ENCODE measurements around the gene BPHL. TPM values are rescaled to one million over a fixed set of nuclear protein-coding genes. Genes with fewer than 3 reads are reported as not detected.
"Not testable (repeated sequence)": the region's sequence is repeated elsewhere in the genome, so short reads cannot be mapped to it uniquely, and the experiment has no call there.

The BPHL gene
- 29.5 TPM for polyA plus RNA-seq (ENCODE audit: insufficient read length)

DNA sequence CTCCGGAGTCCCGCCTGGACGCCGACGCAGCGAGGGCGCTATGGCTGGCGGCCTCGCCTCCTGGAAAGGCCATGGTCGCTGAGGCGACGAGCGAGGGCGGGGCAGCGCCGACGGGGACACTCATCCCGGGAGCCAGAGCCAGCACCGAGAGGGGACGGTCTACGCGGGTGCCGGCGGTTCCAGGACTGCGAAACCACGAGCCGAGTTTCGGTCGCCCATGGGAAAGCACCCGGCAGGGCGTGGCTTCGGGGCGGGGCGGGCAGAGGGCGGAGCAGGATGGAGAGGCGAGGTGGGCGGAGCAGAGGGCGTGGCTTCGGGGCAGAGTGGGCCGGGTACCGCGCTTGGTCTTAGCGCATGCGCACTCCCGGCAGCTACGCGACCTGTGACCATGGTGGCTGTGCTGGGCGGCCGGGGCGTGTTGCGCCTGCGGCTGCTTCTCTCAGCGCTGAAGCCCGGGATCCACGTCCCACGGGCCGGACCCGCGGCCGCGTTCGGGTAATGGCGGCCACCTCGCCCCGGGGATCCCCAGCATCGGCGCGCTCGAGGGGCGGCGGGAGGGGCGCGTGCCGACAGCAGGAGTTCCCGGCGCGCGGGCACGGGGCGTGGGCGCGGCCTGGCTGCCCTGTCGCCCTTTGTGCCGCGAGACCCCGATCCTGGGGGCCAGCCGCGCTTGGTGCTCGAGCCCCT is at the start of gene BPHL:
BPHL (plus strand) TSS at position 359 of the 687 bp plus-strand sequence; CDS start at position 389, 30 bp downstream.
- peak; percentile 85 for DNase-seq (ENCODE audit: low read depth)

DNA sequence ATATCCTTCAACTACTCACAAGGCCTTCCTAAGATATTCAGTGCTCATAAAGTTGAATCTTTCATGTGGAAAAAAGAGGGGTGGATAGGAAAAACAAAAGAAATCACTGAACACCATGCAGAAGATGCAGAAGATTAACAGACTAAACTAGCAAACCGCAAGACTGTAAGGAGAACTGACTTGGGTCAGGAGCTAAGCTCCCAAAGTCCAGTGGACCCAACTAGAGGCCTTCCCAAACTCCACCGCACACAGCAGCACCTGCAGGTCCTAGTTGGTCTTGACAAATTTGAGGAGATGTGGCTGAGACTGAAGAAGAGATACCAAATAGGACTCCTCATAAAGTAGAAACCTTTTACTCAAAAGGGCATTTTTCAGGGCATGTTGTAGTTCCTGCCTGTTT is 46.9 kb upstream of the BPHL start:
- no peak for DNase-seq (ENCODE audit: low read depth)

- no peak for DNase-seq (ENCODE audit: low read depth)
Observed at GRCh38 chr6:3072798-3073197, 45.7 kb upstream of the BPHL start.

- no peak for DNase-seq (ENCODE audit: low read depth)
Observed at GRCh38 chr6:3073382-3073781, 45.1 kb upstream of the BPHL start.

DNA sequence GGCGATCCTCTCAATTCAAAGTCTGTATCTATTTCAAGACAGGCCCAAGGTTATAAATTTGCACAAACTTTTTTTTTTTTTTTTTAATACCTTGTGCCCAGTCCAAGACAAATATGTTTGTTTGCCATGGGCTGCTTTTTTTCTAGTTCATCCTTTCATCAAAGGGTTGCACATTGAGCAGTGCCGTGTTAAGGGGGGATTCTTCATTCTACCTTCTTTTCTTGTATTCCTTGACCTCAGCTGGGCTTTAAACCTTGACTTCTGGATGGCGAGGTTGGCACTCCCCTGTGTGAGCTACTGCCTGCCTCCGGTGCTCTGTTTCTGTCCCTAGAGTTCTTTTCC is 42.8 kb upstream of the BPHL start:
- no peak for DNase-seq (ENCODE audit: low read depth)

DNA sequence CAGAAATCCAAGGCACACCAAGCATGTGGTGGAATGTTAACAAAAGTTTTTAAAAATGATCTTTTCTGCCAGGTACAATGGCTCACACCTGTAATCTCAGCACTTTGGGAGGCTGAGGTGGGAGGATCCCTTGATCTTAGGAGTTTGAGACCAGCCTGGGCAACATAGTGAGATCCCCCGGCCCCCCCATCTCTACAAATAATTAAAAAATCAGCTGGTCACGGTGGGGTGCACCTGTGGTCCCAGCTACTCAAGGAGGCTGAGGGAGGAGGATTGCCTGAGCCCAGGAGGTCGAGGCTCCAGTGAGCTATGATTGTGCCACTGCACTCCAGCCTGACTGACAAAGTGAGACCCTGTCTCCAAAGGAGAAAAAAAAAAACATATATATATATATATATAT is 42.2 kb upstream of the BPHL start:
- DNase-seq (ENCODE audit: low read depth) = no peak

GRCh38 chr6:3077430-3077829 is 41.1 kb upstream of the BPHL start:
- no peak for DNase-seq (ENCODE audit: low read depth)

- not testable (repeated sequence) for DNase-seq (ENCODE audit: low read depth)
Observed at GRCh38 chr6:3078952-3079351, 39.6 kb upstream of the BPHL start.

DNA sequence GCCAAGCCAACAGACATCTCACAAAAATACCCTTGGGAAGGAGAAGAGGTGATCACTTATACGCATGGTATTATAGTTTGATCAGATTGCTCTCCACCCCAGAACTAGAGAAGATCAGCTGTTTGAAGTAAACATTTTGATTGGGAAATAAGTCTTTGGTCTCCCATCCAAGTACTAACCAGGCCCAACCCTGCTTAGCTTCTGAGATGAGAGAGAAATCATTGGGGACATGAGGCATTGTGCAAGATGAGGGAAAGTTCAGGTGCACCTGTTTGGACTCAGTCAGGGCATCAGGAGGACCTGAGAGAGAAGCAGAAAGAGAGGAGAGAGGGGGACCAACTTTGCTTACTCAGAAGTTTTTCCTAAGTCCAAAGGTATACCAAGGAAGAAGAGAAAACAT is 38.8 kb upstream of the BPHL start:
- no peak for DNase-seq (ENCODE audit: low read depth)

- DNase-seq (ENCODE audit: low read depth) = no peak
Observed at GRCh38 chr6:3081960-3082359, 36.6 kb upstream of the BPHL start.

GRCh38 chr6:3085074-3085473 is 33.4 kb upstream of the BPHL start:
- DNase-seq (ENCODE audit: low read depth) = no peak

DNA sequence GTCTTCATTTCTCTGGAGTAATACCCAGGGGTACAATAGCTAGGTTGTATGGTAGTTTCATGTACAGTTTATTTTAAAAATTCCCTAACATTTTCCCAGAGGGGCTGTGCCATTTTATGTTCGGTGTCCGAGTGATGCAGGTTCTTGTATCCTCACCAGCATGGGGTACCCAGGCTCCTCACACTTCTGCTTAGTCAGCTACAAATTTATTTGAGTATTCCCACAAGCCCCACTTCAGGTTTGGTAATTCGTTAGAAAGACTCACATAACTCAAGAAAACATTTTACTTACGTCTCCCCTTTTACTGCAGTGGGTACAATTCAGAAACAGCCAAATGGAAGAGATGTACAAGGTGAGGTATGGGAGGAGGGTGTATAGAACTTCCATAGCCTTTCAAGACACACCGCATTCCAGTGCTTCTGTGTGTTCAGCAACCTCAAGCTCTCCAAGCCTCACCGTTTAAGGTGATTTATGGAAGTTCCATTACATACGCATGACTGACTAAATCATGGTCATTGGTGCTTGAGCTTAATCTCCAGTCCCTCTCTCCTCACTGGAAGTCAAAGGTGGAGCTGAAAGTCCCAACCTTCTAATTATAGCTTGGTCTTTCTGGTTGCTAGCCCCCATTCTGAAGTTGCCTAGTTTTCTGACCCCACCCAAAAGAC is 32.1 kb upstream of the BPHL start:
- DNase-seq (ENCODE audit: low read depth) = no peak

DNA sequence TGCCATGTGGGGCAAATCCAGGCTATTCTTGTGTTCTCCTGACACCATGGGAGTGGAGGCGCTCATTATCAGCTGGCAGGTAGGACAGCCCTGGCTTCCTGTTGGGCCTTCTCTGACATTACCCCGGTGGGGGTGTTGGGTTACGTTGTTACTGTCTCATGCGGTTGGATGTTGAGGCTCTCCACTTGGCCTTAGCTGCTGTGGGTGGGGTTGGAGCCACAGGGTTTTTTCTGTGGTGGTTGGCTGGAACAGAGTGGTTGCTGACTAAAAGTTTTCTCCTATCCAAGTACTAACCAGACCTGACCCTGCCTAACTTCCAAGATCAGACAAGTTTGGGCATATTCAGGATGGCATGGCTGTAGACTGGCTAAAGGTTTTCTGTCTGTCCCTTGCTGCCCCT is 30.1 kb upstream of the BPHL start:
- DNase-seq (ENCODE audit: low read depth) = no peak

- DNase-seq (ENCODE audit: low read depth) = peak; percentile 73
Observed at GRCh38 chr6:3088968-3089367, 29.5 kb upstream of the BPHL start.

DNA sequence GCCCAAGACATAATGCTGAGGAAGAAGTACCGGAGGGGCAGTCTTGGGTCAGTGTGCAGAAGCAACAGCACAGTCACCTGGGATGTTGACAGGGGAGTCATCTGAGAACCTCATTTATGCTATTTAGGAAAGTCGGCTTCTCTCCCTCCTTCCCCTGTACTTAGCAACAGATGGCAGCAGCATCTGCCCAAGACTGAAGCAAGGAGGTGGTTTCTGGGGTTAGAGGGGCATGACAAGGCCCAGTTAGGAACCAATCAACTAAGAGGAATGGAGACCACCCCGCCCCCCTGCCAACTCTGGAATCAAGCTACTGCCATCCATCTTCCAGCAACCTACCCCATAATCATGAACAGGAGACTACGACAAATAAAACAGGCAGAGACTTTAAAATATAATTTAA is 28.5 kb upstream of the BPHL start:
- no peak for DNase-seq (ENCODE audit: low read depth)

- DNase-seq (ENCODE audit: low read depth) = no peak
Observed at GRCh38 chr6:3094815-3095214, 23.7 kb upstream of the BPHL start.

- no peak for DNase-seq (ENCODE audit: low read depth)
Observed at GRCh38 chr6:3102875-3103274, 15.6 kb upstream of the BPHL start.

- DNase-seq (ENCODE audit: low read depth) = no peak
Observed at GRCh38 chr6:3108746-3109414, 9.6 kb upstream of the BPHL start.

DNA sequence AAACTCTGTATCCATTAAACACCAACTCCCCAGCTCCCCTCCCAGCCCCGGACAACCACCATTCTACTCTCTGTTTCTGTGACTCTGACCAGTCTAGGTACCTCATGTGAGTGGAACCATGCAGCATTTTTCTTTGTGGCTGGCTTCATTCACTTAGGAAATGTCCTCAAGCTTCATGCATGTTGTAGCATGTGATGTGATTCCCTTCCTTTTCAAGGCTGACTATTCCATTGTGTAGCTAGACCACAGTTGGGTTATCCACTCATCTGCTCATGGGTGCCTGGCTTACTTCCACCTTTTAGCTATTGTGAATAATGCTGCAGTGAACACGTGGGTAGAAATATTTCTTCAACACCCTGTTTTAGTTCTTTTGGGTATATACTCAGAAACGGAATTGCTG is 8.8 kb upstream of the BPHL start:
- DNase-seq (ENCODE audit: low read depth) = no peak

- no peak for DNase-seq (ENCODE audit: low read depth)
Observed at GRCh38 chr6:3114377-3114776, 4.1 kb upstream of the BPHL start.

GRCh38 chr6:3117912-3118352 is 579 bp upstream of the BPHL start:
- no peak for DNase-seq (ENCODE audit: low read depth)

DNA sequence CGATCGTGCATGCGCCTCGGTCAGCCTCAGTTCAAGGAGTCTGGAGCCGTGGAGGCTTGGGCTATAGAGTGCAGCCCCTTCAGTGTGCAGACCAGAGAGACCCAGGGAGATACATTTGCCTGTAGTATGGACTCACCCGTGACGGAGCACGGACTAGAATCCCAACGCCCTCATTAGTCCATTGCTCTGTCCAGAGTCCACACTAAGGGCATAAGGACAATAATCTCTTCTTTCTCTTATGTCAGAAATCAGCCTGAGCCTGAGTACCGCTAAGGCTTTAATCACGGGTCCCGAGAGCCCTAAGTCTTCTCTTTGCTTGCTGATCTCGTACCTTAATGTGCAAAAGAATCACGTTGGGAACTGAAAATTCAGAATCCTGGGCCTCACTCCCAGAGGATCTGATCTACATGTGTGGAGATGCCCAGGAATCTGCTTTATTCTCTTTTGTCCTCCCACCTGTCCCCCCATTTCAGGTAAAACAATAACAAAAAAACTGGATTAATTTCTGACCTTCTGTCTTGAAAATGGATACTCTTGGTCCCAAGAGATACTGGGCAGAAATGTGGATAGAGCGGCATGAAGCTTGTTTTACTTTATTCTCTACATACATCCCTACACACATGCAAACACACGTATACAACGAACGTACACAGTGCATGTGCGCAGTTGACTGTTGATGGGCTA is 671 bp downstream of the BPHL start:
- DNase-seq (ENCODE audit: low read depth) = no peak

DNA sequence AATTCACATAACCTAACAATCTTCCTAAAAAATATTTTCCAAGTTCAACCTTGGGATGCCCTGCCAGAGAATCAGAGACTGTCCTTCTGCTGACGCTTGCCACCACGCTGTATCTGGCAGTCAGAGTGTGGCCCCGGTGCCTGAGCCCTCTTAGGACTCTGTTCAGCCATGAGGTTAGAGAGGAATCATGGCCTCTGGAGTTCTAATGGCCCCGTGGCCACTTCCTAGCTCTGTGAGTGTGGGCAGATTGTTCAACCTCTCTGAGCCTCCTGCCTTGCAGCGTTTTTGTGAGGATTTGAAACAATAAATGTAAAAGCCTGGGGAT is 2.2 kb downstream of the BPHL start:
- DNase-seq (ENCODE audit: low read depth) = no peak

Data from forelimb muscle (tissue), 1 donor.